CD4-positive, alpha-beta T cell (primary cell): ENCODE data around the gene RB1. TPM values are rescaled to one million over a fixed set of nuclear protein-coding genes. Genes with fewer than 3 reads are reported as not detected.

Source experiments
- ATAC-seq: fragments of 200-7000 bp; cut with Tn5 transposase; one replicate; pipeline ENCODE4 v1.10.0; 2022; ENCODE audit warnings: mild to moderate bottlenecking; ENCODE audit not compliant: poor library complexity
- CTCF ChIA-PET: fragments of 350-600 bp; sonication (Branson Sonifier 250); formaldehyde crosslinking; loops from one replicate; lab custom pipeline; 2021; ENCODE audit warnings: antibody characterized with exemption, inconsistent platforms; lab: Charles Lee
- POLR2A ChIA-PET: fragments of 350-600 bp; sonication (Branson Sonifier 250); formaldehyde crosslinking; loops from one replicate; lab custom pipeline; 2021; ENCODE audit warnings: antibody characterized with exemption, inconsistent platforms; lab: Charles Lee
- DNase-seq, 14 experiments: peaks; one replicate each; pipeline ENCODE4 v3.0.0-alpha.2; 2013 to 2020; ENCODE audit warnings: mixed read lengths in 2 of 14
- H3K27ac ChIP-seq, 2 donors: one replicate each; pipeline versions ENCODE4 v1.5.1 to v1.7.0; 2013; ENCODE audit warnings: low read length in 2 of 2, low read depth in 1 of 2, mild to moderate bottlenecking in 1 of 2
- H3K27me3 ChIP-seq, 2 experiments: 1 replicate in 1 of 2; 2 replicates in 1 of 2; pipeline versions ENCODE4 v1.6.1 to v1.7.0; 2013; ENCODE audit warnings: low read length in 2 of 2, control low read depth in 1 of 2, mild to moderate bottlenecking in 1 of 2, moderate library complexity in 1 of 2; ENCODE audit not compliant: insufficient read depth in 2 of 2, control insufficient read depth in 1 of 2
- H3K36me3 ChIP-seq: one replicate; pipeline ENCODE4 v1.6.1; 2013; ENCODE audit warnings: low read length, control low read depth; ENCODE audit not compliant: insufficient read depth
- H3K4me1 ChIP-seq: one replicate; pipeline ENCODE4 v1.6.1; 2013; ENCODE audit warnings: low read length, control low read depth; ENCODE audit not compliant: insufficient read depth
- H3K4me3 ChIP-seq: one replicate; pipeline ENCODE4 v1.5.1; 2013; ENCODE audit warnings: mild to moderate bottlenecking, low read length, moderate library complexity
- H3K9me3 ChIP-seq, 2 experiments: 1 replicate in 1 of 2; 2 replicates in 1 of 2; pipeline versions ENCODE4 v1.6.1 to v1.7.0; 2013; ENCODE audit warnings: low read length in 2 of 2, mild to moderate bottlenecking in 2 of 2, control low read depth in 1 of 2, moderate library complexity in 1 of 2; ENCODE audit not compliant: control insufficient read depth in 1 of 2, insufficient read depth in 1 of 2
- H3K27ac Mint-ChIP-seq: one replicate; pipeline ENCODE4 v1.8.0; 2020; ENCODE audit warnings: mixed read lengths
- H3K27me3 Mint-ChIP-seq: one replicate; pipeline ENCODE4 v1.8.0; 2021; ENCODE audit warnings: mixed read lengths
- H3K36me3 Mint-ChIP-seq: one replicate; pipeline ENCODE4 v1.8.0; 2021; ENCODE audit warnings: low read depth, mixed read lengths
- H3K4me1 Mint-ChIP-seq: one replicate; pipeline ENCODE4 v1.8.0; 2021; ENCODE audit warnings: low read depth, mixed read lengths
- H3K4me3 Mint-ChIP-seq: one replicate; pipeline ENCODE4 v1.8.0; 2020; ENCODE audit warnings: mild to moderate bottlenecking, mixed read lengths
- H3K9me3 Mint-ChIP-seq: one replicate; pipeline ENCODE4 v1.8.0; 2020; ENCODE audit warnings: mixed read lengths
- intact Hi-C, 2 experiments: fragments of 100-400 bp; cut with DNase I in 1 of 2; cut with micrococcal nuclease in 1 of 2; formaldehyde crosslinking; loops; one replicate each; pipeline versions ENCODE4 v1.15.1 to v1.9.0; 2023 to 2025; cut with DNase I, micrococcal nuclease
- total RNA-seq, 174 experiments: library from RNA in 2 of 174; stranded (reverse) in 2 of 174; gene quantifications; one replicate each; pipeline ENCODE4 v1.2.3 and lab custom pipeline; 2021 to 2026
- TF ChIP-seq, protein P1 (sequence below): fragments of 200-600 bp; IDR thresholded peaks from one replicate; pipeline ENCODE4 v1.8.0; 2022; ENCODE audit warnings: antibody characterized with exemption, mild to moderate bottlenecking

The RB1 gene
- total RNA-seq, 2 experiments from 2014 or later = 14.9 to 18.4 TPM

DNA sequence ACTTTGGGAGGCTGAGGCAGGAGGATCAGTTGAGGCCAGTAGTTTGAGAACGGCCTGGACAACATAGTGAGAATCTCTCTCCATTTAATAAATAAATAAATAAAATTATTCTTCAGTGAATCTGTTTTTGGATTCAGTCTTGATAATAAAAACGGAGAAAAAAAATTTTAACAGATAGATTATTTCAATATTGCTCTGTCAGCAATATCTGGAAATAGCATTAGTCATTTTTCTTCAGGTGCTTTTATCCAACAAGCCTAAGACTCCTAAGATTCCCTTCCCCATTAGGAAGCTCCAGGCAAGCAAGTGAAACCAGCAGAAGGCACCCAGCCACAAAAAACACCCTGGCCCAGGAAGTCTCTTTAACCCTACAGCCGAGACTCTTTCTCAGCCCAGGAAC is 130.6 kb downstream of the RB1 start:
- no peak for ATAC-seq
- Mint-ChIP-seq H3K4me3 (no peak overlapping the region), H3K36me3 (no peaks in the 10 kb centered on the region), H3K4me1 (peaks cover 59% of the 10 kb centered on the region), H3K9me3 (no peaks in the 10 kb centered on the region), H3K27me3 (no peaks in the 10 kb centered on the region), H3K27ac (no peak overlapping the region)
- Histone ChIP-seq H3K9me3 (no peaks in the 10 kb centered on the region), H3K36me3 (no peaks in the 10 kb centered on the region), H3K4me1 (peaks cover 18% of the 10 kb centered on the region), H3K4me3 (no peak overlapping the region), H3K27me3 (no peaks in the 10 kb centered on the region), H3K27ac (no peak overlapping the region)
- CTCF ChIA-PET = no interaction called here
- POLR2A ChIA-PET = interaction anchor here (0.9 kb wide), 1 partner anchor 98 kb away, joined by 3 read pairs; the partner anchor contains the start of gene RCBTB2
- TF ChIP-seq, protein P1, sequence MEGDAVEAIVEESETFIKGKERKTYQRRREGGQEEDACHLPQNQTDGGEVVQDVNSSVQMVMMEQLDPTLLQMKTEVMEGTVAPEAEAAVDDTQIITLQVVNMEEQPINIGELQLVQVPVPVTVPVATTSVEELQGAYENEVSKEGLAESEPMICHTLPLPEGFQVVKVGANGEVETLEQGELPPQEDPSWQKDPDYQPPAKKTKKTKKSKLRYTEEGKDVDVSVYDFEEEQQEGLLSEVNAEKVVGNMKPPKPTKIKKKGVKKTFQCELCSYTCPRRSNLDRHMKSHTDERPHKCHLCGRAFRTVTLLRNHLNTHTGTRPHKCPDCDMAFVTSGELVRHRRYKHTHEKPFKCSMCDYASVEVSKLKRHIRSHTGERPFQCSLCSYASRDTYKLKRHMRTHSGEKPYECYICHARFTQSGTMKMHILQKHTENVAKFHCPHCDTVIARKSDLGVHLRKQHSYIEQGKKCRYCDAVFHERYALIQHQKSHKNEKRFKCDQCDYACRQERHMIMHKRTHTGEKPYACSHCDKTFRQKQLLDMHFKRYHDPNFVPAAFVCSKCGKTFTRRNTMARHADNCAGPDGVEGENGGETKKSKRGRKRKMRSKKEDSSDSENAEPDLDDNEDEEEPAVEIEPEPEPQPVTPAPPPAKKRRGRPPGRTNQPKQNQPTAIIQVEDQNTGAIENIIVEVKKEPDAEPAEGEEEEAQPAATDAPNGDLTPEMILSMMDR = no peak
- DNase-seq = peak in 1 of 14 experiments; percentile 30
- intact Hi-C loops = no loop called here

DNA sequence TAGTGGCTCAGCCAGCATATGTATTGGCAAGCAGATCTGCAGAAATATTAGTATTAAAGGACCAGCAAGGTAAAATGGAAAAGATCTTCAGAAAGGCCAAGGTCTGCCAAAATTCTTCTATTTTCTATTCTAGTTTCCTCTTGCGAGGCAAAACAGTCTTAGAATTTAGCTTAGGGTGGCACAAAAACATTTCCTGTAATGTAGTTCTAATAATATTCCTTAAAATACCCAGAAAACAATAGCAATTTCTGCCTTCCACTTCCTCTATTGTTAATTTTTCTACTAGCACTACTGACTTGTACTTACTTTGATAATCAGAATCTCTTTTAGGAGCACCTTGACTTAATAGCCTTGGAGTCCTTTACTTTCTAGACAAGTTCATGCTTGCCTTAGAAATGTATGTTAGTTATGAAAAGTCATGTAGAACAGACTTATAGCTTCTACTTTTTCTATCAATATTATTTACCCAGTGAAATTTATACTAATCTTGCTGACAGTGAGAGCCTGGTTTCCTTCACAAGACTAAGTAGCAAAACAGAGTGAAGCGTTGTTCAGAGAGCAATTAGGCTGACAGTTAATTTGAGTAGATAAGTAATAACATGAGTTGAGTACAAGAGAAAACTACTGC is 133.2 kb downstream of the RB1 start:
- H3K4me1 Mint-ChIP-seq = peaks cover 41% of the 10 kb centered on the region
- ChIA-PET CTCF (interaction anchor here (1.2 kb wide), 1 partner anchor 102 kb away, joined by 3 read pairs; no protein-coding TSS in a partner anchor), POLR2A (interaction anchor here (1.5 kb wide), 1 partner anchor 22 kb away, joined by 8 read pairs; no protein-coding TSS in a partner anchor)
- no peaks in the 10 kb centered on the region for H3K36me3 Mint-ChIP-seq
- Histone ChIP-seq H3K4me1 (peaks cover 14% of the 10 kb centered on the region), H3K36me3 (no peaks in the 10 kb centered on the region), H3K9me3 (no peaks in the 10 kb centered on the region), H3K27ac (no peak overlapping the region), H3K4me3 (no peak overlapping the region), H3K27me3 (no peaks in the 10 kb centered on the region)
- intact Hi-C loops = no loop called here
- no peak overlapping the region for H3K27ac Mint-ChIP-seq
- ATAC-seq (no peak), DNase-seq (peak in 1 of 14 experiments; percentile 24)
- no peaks in the 10 kb centered on the region for H3K27me3 Mint-ChIP-seq
- H3K9me3 Mint-ChIP-seq = no peaks in the 10 kb centered on the region
- H3K4me3 Mint-ChIP-seq = no peak overlapping the region
- TF ChIP-seq, protein P1 = no peak

DNA sequence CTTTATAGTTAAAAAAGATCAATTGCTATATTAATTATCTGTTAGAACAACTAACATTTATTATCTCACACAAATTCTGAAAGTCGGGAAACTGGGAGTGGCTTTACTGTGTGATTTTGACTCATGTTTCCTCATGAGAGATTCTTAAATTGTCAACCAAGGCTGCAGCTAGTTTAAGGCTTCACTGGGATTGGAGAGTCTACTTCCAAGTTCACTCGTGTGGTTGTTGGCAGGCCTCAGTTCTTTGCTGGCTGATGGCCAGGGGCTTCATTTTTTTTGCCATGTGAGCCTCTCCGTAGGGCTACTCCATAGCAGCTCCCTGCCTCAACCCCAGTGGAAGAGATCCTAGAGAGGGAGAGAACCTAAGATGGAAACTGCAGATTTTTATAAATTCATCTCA is 133.8 kb downstream of the RB1 start:
- POLR2A ChIA-PET = interaction anchor here (1.5 kb wide), 1 partner anchor 23 kb away, joined by 8 read pairs; no protein-coding TSS in a partner anchor

More for the DNA sequence above, 133.8 kb downstream of the RB1 start:
- Mint-ChIP-seq H3K9me3 (no peaks in the 10 kb centered on the region), H3K36me3 (no peaks in the 10 kb centered on the region), H3K4me1 (peaks cover 35% of the 10 kb centered on the region), H3K4me3 (no peak overlapping the region), H3K27ac (no peak overlapping the region), H3K27me3 (no peaks in the 10 kb centered on the region)
- DNase-seq (no peak), ATAC-seq (no peak)
- H3K9me3 ChIP-seq = no peaks in the 10 kb centered on the region
- TF ChIP-seq, protein P1 = no peak
- H3K27ac ChIP-seq = no peak overlapping the region
- intact Hi-C loops = no loop called here
- H3K27me3 ChIP-seq = no peaks in the 10 kb centered on the region
- H3K36me3 ChIP-seq = no peaks in the 10 kb centered on the region
- no peak overlapping the region for H3K4me3 ChIP-seq
- CTCF ChIA-PET = interaction anchor here (1.2 kb wide), 1 partner anchor 103 kb away, joined by 3 read pairs; no protein-coding TSS in a partner anchor
- peaks cover 14% of the 10 kb centered on the region for H3K4me1 ChIP-seq
